Bone marrow (tissue), 2 donors: ENCODE data around the gene SEPHS2.

Experiments used
- DNase-seq, 2 donors: peaks; one replicate each; lab custom pipeline; 2025; lab: John Stamatoyannopoulos, UW

Gene SEPHS2

DNA sequence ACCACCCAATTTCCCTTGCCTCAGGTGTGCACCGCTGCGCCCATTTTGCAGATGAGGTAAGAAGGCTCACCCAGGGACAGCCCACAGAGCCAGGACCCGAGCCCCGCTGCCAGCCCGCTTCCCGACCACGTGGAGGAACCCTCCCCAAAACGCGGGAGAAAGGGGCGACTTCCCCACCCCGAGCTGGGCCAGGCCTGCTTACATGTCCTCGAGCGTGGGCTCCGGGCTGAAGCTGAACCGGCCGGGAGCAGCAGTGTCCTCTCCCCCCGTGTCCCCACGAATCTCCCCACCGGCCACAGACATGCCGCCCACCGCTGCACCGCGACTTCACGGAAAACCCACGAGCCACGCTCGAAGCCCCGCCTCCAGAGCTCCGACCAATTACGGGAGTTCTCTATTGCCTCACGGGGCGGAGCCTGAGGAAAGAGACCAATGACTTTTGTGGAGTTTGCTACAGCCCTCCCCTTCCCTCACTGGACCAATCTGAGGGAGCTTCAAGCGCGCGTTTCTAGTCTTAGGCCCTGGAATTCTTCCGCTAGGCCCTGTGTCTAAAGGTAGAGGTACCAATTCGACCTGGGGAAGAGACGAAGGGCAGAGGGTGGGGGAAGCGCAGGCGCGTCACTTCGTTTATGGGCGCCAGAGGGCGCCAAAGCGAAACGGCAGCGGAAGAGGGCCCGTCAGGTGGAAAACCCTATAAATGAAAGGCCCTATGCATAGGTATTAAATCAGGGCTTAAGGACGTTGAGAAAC, 15.8 kb downstream of the SEPHS2 start, which contains the start of gene DCTPP1:
Gene DCTPP1 (minus strand): TSS at position 353 of the 750 bp plus-strand sequence. CDS start 50 bp downstream, at position 303.
- DNase-seq: peak; percentile 63 to 99

DNA sequence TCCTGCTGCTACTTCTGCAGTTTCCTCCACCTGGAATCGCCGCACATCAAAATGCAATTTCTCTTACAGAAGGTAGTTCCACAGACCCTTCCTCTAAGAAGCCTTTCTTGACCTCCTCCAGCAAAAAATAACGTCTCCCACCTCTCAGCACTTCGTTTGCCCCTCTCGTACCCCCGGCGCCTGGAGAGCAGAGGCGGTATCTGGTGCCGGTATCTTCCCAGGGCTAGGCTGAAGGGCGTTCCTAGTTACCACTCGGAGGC, 16.3 kb downstream of the SEPHS2 start:
- no peak for DNase-seq

DNA sequence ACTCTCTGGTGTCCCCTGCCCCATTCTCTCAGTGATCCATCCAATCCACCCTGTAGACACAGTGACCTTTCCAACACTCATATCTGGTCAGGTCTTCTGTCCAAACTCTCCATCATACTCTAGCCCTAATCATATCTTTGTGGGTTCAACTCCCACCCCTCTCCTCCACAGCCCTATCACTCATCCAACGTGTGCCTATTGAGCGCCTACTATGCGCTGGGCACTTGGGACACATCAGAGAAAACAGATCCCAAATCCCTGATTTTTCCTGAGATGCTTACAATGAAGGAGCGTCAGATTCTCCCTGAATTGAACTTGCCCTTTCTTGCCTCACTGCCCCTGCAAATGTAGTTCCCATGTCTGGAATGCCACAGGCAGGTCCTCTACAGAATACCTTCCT, 17.6 kb downstream of the SEPHS2 start:
- no peak for DNase-seq

DNA sequence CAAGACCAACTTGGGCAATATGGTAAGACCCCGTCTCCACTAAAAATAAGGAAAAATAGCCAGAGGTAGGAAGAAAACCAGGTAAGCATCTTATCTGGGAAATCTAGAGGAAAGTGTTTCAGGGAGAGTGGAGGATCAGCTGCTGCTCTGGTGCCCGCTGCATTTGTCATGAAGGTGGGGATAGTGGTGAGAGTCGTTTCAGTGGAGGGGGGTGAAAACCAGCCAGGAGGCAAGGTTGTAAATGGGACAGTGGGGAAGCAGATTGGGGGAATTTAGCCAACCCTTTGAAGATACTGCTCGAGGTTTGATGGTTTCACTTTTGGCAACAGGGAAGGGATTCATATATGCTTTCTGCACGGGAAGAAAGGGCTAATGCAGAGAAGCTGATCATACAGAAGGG, 24.7 kb downstream of the SEPHS2 start:
- DNase-seq: no peak

DNA sequence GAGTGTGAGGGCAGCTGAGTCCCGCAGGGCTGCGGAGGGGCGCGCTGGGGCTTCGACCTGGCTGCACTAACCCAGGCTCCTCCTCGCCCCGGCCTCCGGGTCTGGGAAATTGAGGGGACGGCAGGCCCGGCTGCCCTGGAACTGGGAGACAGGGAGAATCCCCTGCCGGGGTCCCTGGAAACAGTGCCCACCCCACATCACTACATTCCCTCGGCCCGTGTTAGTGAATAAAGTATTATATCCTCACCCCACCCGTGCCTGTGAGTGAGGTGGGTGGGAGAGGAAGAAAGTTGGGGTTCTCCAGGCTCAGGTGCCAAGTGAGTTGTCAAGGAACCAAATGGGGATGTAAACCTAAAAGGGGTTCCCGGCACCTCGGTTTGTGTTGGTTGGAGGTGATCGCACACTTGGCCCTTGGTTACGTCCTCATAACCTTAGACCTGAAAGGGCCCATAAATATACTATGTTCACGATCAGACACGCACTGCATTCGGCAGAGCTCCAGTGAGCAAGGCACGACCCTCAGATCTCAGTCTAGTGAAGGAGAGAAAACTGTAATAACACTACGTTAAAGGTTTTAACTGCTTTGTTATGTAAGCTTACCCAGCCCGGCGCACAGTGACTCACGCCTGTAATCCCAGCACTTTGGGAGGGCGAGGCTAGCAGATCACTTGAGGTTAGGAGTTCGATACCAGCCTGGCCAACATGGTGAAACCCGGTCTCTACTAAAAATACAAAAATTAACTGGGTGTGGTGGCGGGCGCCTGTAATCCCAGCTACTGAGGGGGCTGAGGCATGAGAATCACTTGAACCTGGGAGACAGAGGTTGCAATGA, 27.1 kb downstream of the SEPHS2 start:
- DNase-seq: no peak

DNA sequence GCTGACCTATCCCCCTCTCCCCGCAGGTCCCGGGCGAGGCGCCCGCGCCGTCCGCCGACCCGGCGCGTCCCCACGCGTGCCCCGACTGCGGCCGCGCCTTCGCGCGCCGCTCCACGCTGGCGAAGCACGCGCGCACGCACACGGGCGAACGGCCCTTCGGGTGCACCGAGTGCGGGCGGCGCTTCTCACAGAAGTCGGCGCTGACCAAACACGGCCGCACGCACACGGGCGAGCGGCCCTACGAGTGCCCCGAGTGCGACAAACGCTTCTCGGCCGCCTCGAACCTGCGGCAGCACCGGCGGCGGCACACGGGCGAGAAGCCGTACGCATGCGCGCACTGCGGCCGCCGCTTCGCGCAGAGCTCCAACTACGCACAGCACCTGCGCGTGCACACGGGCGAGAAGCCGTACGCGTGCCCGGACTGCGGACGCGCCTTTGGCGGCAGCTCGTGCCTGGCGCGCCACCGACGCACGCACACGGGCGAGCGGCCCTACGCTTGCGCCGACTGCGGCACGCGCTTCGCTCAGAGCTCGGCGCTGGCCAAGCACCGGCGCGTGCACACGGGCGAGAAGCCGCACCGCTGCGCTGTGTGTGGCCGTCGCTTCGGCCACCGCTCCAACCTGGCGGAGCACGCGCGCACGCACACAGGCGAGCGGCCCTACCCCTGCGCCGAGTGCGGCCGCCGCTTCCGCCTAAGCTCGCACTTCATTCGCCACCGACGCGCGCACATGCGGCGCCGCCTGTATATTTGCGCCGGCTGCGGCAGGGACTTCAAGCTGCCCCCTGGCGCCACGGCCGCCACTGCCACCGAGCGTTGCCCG, 27.9 kb downstream of the SEPHS2 start:
- DNase-seq: peak; percentile 49 to 75

DNA sequence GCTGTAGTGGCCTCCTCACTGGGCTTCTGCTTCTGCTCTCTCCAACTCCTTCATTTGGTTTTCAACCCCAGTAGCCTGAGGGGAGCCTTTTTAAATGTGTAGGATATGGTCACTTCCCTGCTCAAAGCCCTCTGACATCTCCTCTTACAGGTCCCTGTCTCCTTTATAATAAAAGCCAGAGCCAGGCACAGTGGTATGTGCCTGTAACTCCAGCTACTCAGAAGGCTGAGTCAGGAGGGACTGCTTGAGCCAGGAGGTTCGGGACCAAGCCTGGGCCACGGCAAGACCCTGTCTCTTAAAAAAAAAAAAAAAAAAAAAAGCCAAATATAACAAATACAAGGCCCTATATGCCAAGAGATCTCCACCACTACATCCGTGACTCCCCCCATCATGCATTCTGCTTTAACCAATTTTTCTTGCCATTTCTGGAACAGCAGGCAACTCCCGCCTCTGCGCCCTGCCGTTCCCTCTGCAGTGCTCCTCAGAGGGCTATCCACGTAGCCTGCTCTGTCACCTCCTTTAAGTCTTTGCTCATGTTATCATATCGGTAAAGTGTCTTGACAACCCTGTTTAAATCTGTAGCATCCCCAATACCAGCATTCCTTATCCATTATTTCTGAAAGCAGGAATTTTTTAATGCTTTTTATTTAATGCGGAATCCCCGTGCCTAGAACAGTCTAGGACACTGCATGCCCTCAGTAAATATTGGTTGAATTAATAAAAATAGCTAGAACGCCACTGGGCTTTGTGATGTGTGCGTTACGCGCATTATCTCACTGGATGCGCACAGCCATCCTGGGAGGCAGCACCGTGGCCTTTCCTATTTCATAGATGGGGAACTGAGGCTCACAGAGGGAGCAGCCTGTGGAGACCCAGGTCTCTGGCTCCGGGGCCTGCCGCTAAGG, 28.8 kb downstream of the SEPHS2 start:
- DNase-seq: no peak

DNA sequence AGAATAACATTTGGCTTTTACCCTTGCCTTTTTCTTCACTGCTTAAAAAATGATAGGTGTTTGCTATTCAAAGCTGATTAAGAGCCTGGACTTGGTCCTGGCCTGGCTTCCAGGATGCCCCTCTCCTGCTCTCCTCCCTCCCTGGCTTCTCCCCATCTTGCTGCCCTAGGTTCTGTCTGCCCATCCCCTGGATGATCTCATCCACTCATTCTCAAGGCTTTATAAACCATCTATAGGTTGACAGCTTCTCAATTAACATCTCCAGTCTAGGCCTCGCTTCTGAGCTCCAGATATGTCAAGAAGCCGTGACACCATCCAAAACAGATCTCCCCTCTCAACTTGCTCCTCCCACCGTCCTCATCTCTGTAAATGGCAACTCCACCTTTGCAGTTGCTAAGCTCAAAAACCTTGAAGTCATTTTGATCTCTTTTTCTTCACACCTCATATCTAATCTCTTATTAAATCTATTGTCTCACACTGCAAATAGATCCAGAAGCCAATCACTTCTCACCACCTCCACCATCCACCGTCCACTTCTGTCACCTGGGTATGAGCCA, 29.5 kb downstream of the SEPHS2 start:
- DNase-seq: no peak

DNA sequence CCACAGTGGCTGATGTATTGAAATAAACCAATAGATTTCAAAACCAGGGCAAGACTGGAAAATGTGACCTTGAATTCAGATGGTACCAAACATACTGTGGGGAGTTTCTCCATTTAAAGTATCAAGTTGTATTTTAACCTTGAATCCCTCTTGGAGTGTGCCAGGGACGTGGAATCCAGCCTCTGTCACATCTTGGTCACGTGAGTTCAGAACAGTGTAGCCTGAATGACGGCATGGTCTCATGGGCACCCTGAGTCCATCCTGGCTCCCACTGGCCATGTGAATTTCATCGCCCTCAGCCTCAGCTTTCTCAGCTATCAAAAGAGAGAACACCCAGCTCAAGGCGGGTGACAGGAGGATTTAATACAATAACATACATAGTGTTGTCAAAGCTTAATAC, 31.5 kb downstream of the SEPHS2 start:
- no peak for DNase-seq

DNA sequence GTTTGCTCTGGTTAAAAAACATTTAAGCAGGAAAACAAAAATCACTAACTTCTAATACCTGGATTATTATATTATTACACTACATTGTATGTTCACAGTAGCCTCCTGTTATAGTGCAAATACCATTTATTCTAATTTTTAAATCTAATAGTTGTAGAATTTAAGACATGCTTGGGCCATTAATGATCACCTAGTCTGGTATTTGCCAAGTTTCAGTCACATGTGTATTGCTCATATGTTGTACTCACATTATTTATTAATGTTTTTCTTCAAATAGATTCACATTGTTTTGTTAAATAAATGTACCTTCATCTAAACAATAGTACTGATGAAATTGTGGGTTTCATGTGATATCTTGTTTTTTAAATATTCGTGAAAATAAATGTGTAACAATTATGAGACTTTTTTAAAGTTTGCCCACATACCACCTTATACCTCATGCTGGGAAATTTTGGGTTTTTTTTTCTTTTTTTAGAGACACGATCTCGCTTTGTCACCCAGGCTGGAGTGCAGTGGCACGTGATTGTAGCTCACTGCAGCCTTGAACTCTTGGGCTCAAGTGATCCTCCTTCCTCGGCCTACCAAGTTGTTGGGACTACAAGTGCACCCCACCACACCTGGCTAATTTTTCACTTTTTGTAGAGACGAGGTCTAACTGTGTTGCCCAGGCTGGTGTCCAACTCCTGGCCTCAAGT, 32.4 kb downstream of the SEPHS2 start:
- no peak for DNase-seq

DNA sequence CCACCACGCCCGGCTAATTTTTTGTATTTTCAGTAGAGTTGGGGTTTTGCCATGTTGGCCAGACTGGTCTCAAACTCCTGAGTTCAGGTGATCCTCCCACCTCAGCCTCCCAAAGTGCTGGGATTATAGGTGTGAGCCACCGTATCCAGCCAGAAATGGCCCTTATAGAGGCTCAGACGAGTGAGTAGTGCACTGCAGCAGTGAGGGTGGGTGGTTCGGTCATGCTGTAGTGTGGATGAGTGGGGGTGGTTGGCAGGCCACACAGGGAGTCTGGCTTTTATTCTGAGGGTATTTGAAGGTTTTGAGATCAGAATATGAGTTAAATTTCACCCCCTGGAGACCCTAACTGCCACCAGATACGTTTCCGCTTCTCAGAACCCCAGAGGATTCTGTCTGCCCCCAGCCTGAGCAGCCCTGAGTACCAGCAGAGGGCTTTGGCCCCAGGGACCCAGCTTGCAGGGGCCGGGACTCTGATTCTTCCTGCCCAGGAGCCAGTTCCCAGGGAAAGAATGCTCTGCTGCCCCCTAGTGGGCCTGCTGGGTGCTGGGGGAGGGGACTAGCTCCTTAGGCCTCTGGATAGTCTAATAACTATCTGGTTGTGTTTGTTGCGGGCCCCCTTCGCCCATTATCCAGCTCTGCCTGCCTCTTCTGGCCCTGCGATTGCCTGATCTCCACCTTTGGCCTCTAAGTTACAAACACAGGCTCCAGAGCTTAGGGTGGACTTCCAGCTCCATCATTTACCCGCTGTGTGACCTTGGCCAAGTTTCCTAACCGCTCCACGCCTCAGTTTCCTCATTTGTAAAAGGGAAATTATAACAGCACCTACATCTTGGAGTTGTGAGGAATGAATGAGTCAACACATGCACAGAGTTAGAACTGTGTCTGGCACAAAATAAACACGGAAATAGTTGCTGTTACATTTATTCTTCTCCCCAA, 36.3 kb downstream of the SEPHS2 start:
- peak; percentile 74 to 91 for DNase-seq

DNA sequence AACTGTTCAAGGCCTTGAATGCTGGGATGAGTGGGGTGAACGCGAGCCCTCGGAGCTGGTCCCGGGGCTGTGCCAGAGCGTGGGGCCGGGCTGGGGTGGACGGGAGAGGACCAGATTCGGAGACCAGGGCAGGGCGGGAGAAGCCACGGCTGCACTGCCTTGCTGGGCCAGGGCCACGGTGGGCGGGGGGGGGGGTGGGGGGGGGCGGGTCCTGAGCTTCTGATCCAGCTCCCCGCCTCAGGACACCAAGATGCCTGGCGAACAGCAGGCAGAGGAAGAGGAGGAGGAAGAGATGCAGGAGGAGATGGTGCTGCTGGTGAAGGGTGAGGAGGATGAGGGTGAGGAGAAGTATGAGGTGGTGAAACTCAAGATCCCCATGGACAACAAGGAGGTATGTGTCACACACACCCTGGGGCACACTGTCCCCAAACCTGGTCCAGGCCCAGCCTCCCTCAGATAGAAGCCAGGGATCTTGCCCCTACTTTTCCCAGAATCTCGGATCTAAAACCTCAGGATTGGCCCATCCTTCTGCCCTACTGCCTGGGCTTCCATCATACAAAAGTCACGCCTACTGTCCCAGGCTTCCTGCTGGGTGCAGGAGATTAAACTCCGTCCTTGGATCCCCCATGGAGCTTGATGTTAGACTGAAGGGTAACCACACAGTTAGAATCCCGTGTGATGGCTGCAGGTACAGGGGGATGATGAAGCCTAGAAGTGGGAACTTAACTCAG, 37.7 kb downstream of the SEPHS2 start:
- no peak for DNase-seq

DNA sequence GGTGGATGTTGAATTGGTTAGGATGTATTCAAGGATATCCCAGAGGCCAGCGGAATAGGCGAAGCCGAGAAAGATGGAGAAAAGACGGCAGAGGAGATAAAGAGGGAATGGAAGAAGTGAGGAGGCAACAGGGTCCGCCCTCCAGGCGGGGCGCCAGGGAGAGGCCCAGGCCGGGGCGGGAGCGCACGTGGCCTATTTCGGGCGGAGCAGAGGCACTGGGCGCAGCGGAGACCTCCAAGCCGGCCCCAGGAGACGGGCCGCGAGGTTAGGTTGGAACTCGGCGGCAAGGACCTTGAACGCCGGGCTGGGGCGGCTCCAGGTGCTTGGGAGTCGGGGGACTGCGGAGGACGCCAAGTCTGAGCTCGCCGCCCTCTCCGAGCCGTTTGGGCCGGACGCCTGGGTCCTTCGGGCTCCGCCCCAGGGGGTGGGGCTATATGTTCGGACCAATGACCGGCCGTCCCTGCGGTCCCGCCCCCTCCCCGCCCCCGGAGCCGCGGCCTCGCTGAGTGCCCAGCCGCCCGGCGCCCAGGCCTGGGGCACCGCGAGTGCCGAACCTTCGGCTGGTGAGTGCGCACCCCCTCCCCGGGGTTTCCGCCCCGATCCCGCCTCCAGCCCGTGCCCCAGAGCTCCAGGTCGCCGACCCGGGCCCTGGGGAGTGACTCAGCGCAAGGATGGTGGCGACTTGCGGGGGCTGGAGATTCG, 38.4 kb downstream of the SEPHS2 start, which contains the start of gene ZNF771:
Gene ZNF771 (plus strand): TSS at position 505 of the 702 bp plus-strand sequence. CDS start 448 bp downstream, outside the sequence.
- peak; percentile 52 to 83 for DNase-seq

DNA sequence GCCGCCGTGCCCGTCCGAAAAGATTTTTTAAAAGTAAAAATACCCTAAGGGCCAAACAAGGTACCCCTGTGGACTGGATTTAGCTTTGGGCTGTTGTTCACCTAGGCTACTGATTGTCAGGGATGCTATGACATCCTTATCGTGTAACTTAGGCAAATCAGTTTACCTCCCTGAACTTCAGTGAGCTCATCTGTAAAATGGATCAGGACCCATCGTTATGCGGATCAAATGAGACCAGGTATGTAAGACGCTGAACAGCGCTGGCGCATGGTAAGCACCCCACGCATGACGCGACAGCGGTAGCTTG, 38.9 kb downstream of the SEPHS2 start:
- no peak for DNase-seq

DNA sequence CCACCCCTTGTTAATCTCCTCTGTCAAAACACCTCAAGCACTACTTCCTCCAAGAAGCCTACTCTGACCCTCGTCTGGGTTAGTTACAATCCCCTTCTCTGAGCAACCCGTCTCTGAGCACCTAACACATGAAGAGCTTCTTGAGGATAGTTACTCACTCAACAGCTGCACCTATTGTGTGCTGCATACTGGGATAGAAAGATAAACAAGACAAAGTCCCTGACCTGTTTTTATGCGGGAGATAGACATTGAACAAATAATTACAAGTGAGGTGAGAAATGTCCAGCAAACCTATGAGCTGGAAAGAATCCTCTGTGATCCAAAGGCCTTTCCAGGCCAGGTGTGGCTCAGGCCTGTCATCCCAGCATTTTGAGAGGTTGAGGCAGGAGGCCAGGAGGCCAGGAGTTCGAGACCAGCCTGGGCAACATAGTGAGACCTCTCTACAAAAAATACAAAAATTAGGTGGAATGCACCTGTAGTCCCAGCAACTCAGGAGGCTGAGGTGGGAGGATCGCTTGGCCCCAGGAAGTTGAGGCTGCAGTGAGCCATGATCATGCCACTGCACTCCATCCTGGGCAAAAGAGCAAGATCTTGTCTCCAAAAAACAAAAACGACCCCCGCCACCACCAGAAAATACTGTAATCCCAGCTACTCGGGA, 43.8 kb downstream of the SEPHS2 start:
- no peak for DNase-seq

DNA sequence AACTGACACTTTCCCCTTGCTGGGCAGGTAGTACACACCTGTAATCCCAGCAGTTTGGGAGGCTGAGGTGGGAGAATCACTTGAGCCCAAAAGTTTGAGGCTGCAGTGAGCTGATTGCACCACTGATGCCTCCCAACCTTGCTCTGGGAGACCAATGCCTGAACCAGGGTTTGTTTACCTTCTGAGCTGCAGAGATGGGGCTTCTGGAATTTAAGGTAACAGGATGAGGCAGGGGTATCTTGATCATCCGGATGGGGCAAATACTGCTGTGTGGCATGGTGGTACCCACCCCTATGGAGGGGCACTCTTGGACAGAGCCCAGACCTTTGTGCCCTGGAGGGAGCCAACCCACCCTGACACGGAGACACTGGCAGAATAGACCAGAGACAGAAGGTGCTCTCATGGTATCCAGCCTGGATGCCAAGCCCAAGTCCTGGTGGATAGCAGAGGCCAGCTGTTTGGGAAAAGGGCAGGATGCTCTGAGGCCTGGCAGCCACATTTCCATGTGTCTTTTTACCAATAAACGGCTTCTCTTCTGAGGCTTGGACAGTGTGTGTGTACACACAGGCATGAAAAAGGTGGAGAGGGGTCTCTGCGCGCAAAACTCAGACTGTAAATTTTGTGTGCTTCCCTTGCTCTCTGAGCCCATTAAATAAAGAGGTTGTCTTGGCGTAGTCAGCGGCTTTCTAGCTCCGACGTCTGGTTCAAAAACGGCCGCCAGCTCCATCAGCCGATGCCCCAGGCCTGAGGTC, 46.1 kb downstream of the SEPHS2 start:
- no peak for DNase-seq
